ENCODE data around the gene MPL. TPM values are rescaled to one million over a fixed set of nuclear protein-coding genes. Genes with fewer than 3 reads are reported as not detected.

MPL gene
- total RNA-seq, 1 donor from 2014 or later = not detected

DNA sequence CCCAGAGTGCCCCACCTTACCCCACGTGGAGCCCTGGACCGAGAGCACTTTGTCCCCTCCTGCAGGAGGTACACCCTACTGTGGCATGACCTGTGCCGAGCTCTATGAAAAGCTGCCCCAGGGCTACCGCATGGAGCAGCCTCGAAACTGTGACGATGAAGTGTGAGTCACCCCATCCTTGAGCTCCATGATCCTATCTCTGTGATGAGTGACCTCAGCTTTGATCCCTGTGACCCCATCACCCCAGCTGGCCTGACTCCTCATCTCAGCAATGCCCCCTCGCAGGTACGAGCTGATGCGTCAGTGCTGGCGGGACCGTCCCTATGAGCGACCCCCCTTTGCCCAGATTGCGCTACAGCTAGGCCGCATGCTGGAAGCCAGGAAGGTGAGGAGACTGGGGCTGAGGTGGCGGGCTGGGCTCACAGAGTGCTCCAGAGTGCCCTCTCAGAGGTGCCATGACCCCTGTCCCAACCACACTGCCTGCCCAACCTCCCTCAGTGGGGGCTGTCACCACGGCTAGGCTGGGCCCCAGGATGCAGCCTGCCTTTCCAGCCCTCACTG lies 16.2 kb upstream of the MPL start:
- Histone ChIP-seq H3K4me1 (no peaks in the 10 kb centered on the region), H3K27me3 (no peaks in the 10 kb centered on the region), H3K36me3 (no peaks in the 10 kb centered on the region), H3K9me3 (peaks cover 0 to 18% of the 10 kb centered on the region in 2 donors), H3K4me3 (no peak overlapping the region), H3K27ac (no peak overlapping the region)
- intact Hi-C loops (cut with DNase I) = no loop called here
- TF ChIP-seq, protein P1, sequence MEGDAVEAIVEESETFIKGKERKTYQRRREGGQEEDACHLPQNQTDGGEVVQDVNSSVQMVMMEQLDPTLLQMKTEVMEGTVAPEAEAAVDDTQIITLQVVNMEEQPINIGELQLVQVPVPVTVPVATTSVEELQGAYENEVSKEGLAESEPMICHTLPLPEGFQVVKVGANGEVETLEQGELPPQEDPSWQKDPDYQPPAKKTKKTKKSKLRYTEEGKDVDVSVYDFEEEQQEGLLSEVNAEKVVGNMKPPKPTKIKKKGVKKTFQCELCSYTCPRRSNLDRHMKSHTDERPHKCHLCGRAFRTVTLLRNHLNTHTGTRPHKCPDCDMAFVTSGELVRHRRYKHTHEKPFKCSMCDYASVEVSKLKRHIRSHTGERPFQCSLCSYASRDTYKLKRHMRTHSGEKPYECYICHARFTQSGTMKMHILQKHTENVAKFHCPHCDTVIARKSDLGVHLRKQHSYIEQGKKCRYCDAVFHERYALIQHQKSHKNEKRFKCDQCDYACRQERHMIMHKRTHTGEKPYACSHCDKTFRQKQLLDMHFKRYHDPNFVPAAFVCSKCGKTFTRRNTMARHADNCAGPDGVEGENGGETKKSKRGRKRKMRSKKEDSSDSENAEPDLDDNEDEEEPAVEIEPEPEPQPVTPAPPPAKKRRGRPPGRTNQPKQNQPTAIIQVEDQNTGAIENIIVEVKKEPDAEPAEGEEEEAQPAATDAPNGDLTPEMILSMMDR (IDR thresholded peaks at IDR 0.05) = no peak
- DNase-seq (ENCODE audit: low spot score in 2 of 2) = no peak

DNA sequence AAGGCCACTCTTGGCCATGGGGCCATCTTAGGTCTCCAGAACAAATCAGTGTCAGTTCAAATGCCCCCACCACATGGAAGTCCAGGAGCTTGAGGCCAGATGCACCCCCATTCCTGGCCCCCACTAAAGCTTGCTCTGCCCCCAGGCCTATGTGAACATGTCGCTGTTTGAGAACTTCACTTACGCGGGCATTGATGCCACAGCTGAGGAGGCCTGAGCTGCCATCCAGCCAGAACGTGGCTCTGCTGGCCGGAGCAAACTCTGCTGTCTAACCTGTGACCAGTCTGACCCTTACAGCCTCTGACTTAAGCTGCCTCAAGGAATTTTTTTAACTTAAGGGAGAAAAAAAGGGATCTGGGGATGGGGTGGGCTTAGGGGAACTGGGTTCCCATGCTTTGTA lies 15.1 kb upstream of the MPL start:
- TF ChIP-seq, protein P1 (IDR thresholded peaks at IDR 0.05) = no peak

GRCh38 chr1:43324810-43325209 lies 12.8 kb upstream of the MPL start:
- TF ChIP-seq, protein P1 (IDR thresholded peaks at IDR 0.05) = no peak
- intact Hi-C loops (cut with DNase I) = no loop called here
- no peak for DNase-seq (ENCODE audit: low spot score in 2 of 2)
- Histone ChIP-seq H3K27me3 (no peaks in the 10 kb centered on the region), H3K9me3 (peaks cover 0 to 18% of the 10 kb centered on the region in 2 donors), H3K36me3 (no peaks in the 10 kb centered on the region), H3K27ac (no peak overlapping the region), H3K4me3 (no peak overlapping the region), H3K4me1 (no peaks in the 10 kb centered on the region)

More for the DNA sequence above, 15.1 kb upstream of the MPL start:
- Histone ChIP-seq H3K27me3 (no peaks in the 10 kb centered on the region), H3K36me3 (no peaks in the 10 kb centered on the region), H3K4me1 (no peaks in the 10 kb centered on the region), H3K9me3 (peaks cover 0 to 18% of the 10 kb centered on the region in 2 donors), H3K27ac (no peak overlapping the region), H3K4me3 (no peak overlapping the region)
- intact Hi-C loops (cut with DNase I) = no loop called here
- DNase-seq (ENCODE audit: low spot score in 2 of 2) = no peak

- H3K36me3 ChIP-seq = no peaks in the 10 kb centered on the region
- DNase-seq (ENCODE audit: low spot score in 2 of 2) = no peak
- H3K9me3 ChIP-seq = peaks cover 0 to 18% of the 10 kb centered on the region in 2 donors
- intact Hi-C loops (cut with DNase I) = no loop called here
- TF ChIP-seq, protein P1 (IDR thresholded peaks at IDR 0.05) = no peak
- no peak overlapping the region for H3K4me3 ChIP-seq
- H3K4me1 ChIP-seq = no peaks in the 10 kb centered on the region
- H3K27ac ChIP-seq = no peak overlapping the region
- H3K27me3 ChIP-seq = no peaks in the 10 kb centered on the region
Observed at GRCh38 chr1:43325381-43325780, 12.2 kb upstream of the MPL start.

DNA sequence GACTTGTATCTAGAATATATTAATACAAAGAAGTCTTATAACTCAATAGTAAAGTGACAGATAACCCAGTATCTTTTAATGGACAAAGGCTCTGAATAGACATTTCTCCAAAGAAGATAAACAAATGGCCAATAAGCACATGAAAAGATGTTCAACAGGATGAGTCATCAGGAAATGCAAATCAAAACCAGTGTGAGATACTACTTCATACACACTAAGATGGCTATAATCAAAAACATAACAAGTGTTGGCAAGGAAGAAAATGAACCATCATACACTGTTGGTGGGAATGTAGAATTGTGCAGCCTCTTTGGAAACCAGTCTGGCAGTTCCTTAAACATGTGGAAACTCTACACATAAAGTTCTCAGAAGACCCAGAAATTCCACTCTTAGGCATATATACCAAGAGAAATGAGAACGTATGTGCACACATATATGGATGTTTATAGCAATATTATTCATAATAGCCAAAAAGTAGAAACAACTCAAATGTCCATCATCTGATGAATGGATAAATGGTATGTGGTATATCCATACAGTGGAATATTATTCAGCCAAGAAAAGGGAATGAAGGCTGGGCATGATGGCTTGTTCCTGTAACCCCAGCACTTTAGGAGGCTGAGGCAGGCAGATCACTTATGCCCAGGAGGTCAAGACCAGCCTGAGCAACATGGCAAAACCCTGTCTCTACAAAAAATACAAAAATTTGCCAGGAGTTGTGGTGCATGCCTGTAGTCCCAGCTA lies 9.9 kb upstream of the MPL start:
- Histone ChIP-seq H3K27me3 (no peaks in the 10 kb centered on the region), H3K36me3 (no peaks in the 10 kb centered on the region), H3K4me3 (no peak overlapping the region), H3K9me3 (peaks cover 0 to 18% of the 10 kb centered on the region in 2 donors), H3K27ac (no peak overlapping the region), H3K4me1 (no peaks in the 10 kb centered on the region)
- intact Hi-C loops (cut with DNase I) = no loop called here
- no peak for DNase-seq (ENCODE audit: low spot score in 2 of 2)
- TF ChIP-seq, protein P1 (IDR thresholded peaks at IDR 0.05) = no peak
